IgD-negative memory B cell (primary cell): ENCODE data around the gene ESYT2. TPM values are rescaled to one million over a fixed set of nuclear protein-coding genes. Genes with fewer than 3 reads are reported as not detected.

Experiments
- H3K27ac Mint-ChIP-seq, 3 donors: one replicate each; pipeline ENCODE4 v1.8.0; 2020 to 2022; ENCODE audit warnings: mild to moderate bottlenecking in 3 of 3, mixed read lengths in 3 of 3, moderate library complexity in 1 of 3
- H3K27me3 Mint-ChIP-seq: one replicate; pipeline ENCODE4 v1.8.0; 2021; ENCODE audit warnings: mixed read lengths
- H3K36me3 Mint-ChIP-seq: one replicate; pipeline ENCODE4 v1.8.0; 2020; ENCODE audit warnings: mild to moderate bottlenecking, mixed read lengths
- H3K4me1 Mint-ChIP-seq, 3 donors: one replicate each; pipeline ENCODE4 v1.8.0; 2020 to 2022; ENCODE audit warnings: mixed read lengths in 3 of 3, mild to moderate bottlenecking in 1 of 3
- H3K4me3 Mint-ChIP-seq, 4 donors: one replicate each; pipeline ENCODE4 v1.8.0; 2020 to 2022; ENCODE audit warnings: mild to moderate bottlenecking in 4 of 4, mixed read lengths in 4 of 4, moderate library complexity in 3 of 4
- H3K9me3 Mint-ChIP-seq, 3 donors: one replicate each; pipeline ENCODE4 v1.8.0; 2020 to 2021; ENCODE audit warnings: mixed read lengths in 3 of 3, mild to moderate bottlenecking in 1 of 3
- polyA plus RNA-seq: library from polyadenylated mRNA; unstranded; fragments of 300-500 nt; fragmentation: Illumina TruSeq; gene quantifications from one replicate; pipeline ENCODE4 v1.2.3, GENCODE V29; 2021

Gene ESYT2
- polyA plus RNA-seq, 1 donor from 2014 or later = 13.2 TPM

DNA sequence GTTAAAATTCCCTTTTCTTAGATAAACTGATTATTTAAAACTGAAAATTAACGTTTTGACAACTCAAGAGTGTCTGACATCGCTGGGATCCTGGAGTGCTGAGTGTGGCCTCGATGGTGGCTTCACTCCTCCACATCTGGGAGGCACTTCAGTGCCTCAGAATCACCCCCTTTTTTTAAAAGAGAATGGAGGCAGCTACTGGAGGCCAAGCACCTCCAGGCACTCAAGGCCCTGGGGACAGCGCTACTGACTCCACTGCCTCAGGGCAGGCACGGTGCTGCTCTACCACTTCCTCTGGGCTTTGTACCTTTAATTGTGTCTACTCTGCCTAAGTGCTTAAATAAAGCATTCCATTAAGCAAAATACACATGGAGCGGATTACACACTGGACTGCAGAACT lies 97.5 kb downstream of the ESYT2 start:
- Mint-ChIP-seq H3K4me3 (no peak overlapping the region), H3K27me3 (no peaks in the 10 kb centered on the region), H3K9me3 (no peaks in the 10 kb centered on the region), H3K36me3 (peaks cover 4% of the 10 kb centered on the region), H3K27ac (no peak overlapping the region), H3K4me1 (peaks cover 0 to 3% (median 0%) of the 10 kb centered on the region in 3 donors)

DNA sequence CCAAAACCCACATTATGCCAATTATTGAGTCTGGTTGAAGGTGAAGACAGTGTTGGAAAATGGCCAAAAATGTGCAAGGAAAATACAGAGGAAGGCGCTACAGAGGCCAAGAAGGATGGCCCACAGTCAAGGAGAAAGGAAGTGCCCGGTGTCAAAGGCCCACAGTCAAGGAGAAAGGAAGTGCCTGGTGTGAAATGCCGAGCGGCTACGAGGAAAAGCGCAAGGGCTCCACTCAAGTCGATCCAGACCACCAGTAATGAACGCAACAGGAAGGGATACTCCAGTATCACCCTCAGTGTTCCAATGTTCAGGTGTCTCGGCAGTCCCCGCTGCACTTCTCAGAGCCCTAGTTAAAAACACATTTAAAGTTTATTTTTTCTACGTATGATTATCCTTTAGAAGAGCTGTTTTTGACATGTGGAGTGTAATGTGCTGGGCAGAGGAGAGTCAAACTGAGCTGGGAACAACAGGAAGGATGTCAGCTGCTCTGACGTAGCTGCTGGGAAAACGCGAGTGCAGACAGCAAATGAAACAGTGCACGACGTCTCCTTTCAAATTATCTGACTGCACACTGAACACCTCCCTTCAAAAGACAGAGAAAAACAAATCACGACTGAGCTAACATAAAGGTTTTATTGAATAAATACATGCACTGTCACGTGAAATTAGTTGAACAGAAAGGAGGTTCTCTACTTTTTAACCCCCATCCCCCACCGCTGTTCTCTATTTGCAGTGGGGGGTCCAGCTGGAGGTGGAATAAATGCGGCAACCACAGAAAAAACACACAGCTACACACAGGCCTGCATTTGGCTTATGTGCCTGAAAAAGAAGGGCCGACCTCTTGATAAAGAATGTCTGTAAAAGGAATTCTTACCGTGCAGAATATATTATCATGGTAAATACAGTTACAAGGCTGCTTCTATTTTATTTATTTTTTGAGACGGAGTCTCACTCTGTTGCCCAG lies 98.6 kb downstream of the ESYT2 start:
- Mint-ChIP-seq H3K36me3 (peaks cover 4% of the 10 kb centered on the region), H3K27me3 (no peaks in the 10 kb centered on the region), H3K4me1 (peaks cover 0 to 3% (median 0%) of the 10 kb centered on the region in 3 donors), H3K27ac (peak overlapping the region in 1 of 3 donors; percentile 70), H3K4me3 (no peak overlapping the region), H3K9me3 (no peaks in the 10 kb centered on the region)

DNA sequence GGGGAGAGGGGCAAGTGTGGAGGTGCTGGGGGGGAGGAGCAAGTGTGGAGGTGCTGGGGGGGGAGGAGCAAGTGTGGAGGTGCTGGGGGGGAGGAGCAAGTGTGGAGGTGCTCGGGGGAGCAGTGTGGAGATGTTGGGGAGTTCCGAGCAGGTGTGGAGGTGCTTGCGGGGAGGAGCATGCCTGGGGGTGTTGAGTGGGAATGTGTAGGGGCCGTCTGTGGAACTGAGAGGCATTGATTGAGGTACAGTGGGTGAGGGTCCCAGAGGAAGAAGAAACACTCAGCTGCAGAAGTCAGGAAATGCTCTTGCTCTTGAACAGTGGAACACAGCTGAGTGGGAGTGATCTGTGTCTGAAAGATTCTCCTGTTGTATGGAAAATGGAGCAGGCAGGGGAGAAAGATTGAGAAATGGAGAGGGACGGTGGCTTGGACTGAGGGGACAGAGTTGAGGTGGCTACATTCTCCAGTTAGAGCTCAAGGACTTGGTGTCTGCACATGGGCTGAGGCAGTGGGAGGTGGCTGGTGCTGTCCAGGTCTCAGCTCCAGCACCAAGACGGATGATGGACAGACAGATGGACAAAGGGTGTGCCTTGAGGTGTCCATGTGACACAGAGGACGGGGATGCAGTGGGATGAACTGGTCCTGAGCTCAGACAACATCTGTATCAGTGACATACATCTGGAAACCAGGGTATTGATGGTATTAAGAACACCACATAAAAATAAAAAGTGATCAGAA lies 99.5 kb downstream of the ESYT2 start:
- no peaks in the 10 kb centered on the region for H3K27me3 Mint-ChIP-seq

DNA sequence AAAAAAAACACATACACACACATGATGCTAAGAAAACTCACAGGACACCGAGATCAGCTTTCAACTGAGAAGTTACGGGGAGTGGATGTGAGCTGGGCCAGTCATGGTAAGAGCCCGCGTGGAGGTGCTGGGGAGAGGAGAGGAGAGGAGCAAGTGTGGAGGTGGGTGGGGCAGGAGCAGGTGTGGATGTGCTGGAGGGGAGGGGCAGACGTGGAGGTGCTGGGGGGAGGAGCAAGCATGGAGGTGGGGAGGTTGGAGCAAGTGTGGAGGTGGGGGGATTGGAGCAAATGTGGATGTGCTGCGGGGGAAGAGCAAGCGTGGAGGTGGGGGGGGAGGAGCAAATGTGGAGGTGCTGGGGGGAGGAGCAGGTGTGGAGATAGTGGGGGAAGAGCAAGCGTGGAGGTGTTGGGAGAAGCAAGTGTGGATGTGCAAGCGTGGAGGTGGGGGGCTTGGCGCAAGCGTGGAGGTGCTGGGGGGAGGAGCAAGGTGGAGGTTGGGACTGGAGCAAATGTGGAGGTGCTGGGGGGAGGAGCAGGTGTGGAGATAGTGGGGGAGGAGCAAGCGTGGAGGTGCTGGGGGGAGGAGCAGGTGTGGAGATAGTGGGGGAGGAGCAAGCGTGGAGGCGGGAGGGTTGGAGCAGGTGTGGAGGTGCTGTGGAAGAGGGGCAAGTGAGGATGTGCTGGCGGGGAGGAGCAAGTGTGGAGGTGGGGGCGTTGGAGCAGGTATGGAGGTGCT lies 100.2 kb downstream of the ESYT2 start:
- Mint-ChIP-seq H3K4me3 (peak overlapping the region in 1 of 4 donors; percentile 52), H3K27ac (no peak overlapping the region), H3K4me1 (peaks cover 0 to 3% (median 0%) of the 10 kb centered on the region in 3 donors), H3K9me3 (no peaks in the 10 kb centered on the region), H3K36me3 (peaks cover 4% of the 10 kb centered on the region), H3K27me3 (no peaks in the 10 kb centered on the region)

More for the DNA sequence above, 99.5 kb downstream of the ESYT2 start:
- Mint-ChIP-seq H3K9me3 (no peaks in the 10 kb centered on the region), H3K27ac (peak overlapping the region in 1 of 3 donors; percentile 70), H3K36me3 (peaks cover 4% of the 10 kb centered on the region), H3K4me1 (peaks cover 0 to 3% (median 0%) of the 10 kb centered on the region in 3 donors), H3K4me3 (no peak overlapping the region)

DNA sequence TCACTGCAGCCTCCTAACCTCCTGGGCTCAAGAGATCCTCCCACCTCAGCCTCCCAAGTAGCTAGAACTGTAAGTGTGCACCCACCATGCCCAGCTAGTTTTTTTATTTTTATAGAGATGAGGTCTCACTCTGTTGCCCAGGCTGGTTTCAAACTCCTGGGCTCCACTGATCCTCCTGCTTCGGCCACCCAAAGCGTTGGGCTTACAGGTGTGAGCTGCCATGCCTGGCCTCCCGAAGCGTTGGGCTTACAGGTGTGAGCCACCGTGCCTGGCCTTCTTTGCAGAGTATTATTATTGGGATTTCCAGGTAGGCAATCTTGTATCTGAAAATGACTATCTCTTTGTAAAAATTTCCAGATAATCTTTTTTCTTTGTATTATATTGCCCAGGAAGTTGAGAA lies 101.6 kb downstream of the ESYT2 start:
- no peaks in the 10 kb centered on the region for H3K9me3 Mint-ChIP-seq
- no peak overlapping the region for H3K4me3 Mint-ChIP-seq
- peaks cover 4% of the 10 kb centered on the region for H3K36me3 Mint-ChIP-seq
- H3K27me3 Mint-ChIP-seq = no peaks in the 10 kb centered on the region
- H3K27ac Mint-ChIP-seq = no peak overlapping the region
- peaks cover 0 to 3% (median 0%) of the 10 kb centered on the region in 3 donors for H3K4me1 Mint-ChIP-seq

DNA sequence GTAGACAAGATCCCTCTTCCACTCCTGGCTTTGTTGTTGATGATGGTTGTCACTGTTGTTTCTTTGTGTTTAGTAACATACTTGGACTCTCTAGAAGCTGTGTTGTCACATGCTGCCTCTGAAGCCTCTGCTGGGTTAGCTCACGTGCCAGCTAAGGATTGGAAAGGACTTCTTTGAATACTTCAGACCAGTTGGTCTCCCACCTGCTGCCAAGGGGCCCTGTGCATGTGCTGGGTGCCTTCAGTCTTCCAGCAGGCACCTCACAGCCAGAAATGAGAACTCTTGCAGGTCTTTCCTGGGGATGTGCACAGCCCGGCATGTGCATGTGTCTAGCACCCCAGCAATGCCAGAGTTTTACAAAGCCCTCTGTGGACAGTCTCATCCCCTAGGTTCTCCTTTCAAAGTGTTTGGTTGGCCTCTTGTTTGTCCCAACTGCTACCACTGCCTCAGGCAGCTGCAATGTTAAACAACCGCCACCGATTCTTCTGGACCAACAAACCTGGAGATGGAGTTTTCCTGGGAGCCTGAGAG lies 103.0 kb downstream of the ESYT2 start:
- Mint-ChIP-seq H3K4me3 (no peak overlapping the region), H3K27ac (no peak overlapping the region), H3K4me1 (peaks cover 0 to 3% (median 0%) of the 10 kb centered on the region in 3 donors), H3K27me3 (no peaks in the 10 kb centered on the region), H3K36me3 (peaks cover 4% of the 10 kb centered on the region), H3K9me3 (no peaks in the 10 kb centered on the region)

DNA sequence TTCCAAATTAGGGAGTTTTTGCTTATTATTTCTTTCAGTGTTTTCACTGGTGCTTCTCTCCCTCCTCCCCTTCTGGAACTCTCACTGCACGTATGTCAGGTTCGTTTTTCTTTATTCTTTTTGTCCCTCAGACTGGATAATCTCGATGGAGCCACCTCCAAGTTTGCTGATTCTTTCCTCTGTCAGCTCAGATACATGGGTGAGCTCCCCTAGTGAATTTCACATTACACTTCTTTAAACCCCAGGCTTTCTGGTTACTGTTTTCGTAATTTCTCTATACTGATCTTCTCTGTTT lies 103.9 kb downstream of the ESYT2 start:
- no peak overlapping the region for H3K4me3 Mint-ChIP-seq
- H3K4me1 Mint-ChIP-seq = peaks cover 0 to 3% (median 0%) of the 10 kb centered on the region in 3 donors
- no peaks in the 10 kb centered on the region for H3K27me3 Mint-ChIP-seq
- H3K9me3 Mint-ChIP-seq = no peaks in the 10 kb centered on the region
- H3K36me3 Mint-ChIP-seq = peaks cover 4% of the 10 kb centered on the region
- H3K27ac Mint-ChIP-seq = no peak overlapping the region

DNA sequence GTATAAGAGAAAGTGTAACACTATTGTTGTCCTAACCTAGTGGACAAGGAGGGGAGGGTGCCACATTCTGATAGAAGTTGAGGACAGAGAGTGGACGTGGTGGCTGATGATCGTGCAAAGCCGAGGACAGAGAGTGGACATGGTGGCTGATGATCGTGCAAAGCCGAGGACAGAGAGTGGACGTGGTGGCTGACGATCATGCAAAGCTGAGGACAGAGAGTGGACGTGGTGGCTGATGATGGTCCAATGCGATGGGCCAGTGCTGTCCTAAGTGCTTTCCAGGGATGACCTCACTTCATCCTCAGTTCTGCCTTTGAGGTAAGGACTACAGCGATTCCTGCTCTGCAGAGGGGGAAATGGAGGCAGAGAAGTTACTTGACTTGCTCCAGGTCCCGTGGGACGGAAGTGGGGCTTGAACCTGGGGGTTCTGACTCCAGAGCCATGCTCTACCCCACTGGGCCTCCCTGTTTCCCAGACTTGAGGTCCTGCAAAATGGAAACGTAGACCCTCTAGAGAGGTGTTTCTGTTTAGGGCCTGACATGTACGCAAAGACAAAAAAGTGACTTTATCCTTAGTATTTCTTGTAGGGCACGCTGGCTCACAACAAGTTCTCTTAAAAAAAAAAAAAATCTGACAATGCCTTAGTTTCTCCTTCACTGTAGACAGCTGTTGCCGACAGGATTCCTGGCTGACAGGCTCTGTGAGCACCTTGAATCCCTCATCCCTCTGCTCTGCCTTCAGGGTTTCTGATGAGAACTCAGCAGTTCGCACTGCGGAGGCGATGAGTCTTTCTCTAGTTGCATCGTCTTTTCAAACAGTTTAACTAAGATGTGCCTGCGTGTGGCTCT lies 104.4 kb downstream of the ESYT2 start:
- no peaks in the 10 kb centered on the region for H3K9me3 Mint-ChIP-seq
- peak overlapping the region in 1 of 3 donors; percentile 41 for H3K27ac Mint-ChIP-seq
- H3K27me3 Mint-ChIP-seq = no peaks in the 10 kb centered on the region
- H3K4me3 Mint-ChIP-seq = no peak overlapping the region
- no peaks in the 10 kb centered on the region for H3K4me1 Mint-ChIP-seq
- peaks cover 1% of the 10 kb centered on the region for H3K36me3 Mint-ChIP-seq

DNA sequence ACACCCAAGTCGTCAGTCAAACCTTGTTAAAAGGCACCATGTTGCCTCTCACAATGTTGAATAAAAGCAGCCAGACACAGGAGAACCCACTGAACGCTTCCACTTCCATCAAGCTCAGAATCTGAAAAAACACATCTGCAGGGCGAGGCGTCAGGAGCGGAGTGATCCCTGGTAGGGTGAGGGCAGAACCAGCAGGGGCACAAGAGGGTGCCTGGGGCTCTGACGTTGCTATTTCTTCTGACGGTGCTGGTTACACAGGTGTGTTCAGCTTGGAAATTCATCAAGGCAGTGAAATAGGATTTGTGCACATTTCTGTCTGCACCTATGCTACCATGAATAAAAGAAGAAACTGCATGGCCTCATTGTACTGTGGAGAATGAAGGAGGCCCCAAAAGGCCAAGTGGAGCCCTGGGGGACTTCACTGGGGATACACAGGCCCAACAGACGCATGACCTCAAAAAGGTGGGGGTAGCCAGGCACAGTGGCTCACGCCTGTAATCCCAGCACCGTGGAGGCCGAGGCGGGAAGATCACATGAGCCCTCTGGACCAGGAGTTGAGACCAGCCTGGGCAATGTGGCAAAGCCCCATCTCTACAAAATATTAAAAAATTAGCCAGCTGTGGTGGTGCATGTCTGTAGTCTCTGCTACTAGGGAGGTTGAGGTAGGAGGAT lies 105.5 kb downstream of the ESYT2 start:
- Mint-ChIP-seq H3K27ac (peak overlapping the region in 1 of 3 donors; percentile 41), H3K4me1 (no peaks in the 10 kb centered on the region), H3K36me3 (no peaks in the 10 kb centered on the region), H3K27me3 (no peaks in the 10 kb centered on the region), H3K4me3 (no peak overlapping the region), H3K9me3 (no peaks in the 10 kb centered on the region)

DNA sequence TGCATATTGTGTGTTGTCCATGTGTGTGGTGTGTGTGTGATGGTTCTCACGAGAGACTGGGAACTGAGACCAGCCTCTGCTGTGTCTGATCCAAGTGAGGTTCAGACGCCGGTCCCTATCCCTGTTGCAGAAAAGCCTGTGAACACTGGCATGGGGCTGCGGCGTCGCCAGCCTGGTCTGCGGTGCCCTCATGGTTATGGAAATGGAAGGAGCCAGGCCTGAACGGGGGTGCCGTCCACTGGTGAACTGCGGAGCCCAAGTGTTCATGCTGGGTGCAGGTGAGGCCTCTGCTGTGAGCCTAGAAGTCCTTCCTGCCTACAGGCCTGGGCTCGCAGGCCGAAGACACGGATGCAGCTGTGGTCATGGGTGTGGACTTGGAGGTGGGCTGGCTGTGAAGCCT lies 106.0 kb downstream of the ESYT2 start:
- no peaks in the 10 kb centered on the region for H3K27me3 Mint-ChIP-seq
- H3K27ac Mint-ChIP-seq = no peak overlapping the region

DNA sequence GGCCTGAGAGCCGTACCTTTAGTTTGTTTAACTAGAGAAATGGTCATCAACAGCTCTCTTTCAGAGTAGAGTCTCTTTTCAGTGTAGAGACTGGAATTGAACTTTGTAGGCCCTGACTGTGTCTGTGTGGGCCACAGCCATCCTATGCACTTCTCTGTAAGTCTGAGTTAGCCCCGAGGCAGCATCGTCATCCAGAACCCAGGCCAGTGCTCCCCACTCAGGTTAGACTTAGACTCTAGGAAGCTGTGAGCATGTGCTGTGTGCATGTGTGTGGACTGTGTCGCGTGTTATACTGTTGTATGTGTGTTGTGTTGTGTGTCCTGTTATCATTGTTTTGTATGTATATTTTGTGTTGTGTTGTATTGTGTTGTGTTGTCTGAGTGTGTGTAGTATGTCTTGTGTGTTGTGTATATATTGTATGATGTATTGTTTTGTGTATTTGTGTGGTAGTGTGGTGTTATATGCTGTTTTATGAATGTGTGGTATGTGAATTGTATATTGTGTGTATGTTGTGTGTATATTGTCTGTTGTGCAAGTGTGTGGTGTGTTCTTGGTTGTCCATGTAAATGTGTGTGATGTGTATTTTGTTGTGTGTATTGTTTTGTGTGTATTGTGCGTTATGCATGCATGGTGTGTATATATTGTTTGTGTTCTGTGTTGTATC lies 106.6 kb downstream of the ESYT2 start:
- no peak overlapping the region for H3K4me3 Mint-ChIP-seq

More for the DNA sequence above, 106.0 kb downstream of the ESYT2 start:
- Mint-ChIP-seq H3K4me3 (no peak overlapping the region), H3K4me1 (no peaks in the 10 kb centered on the region), H3K9me3 (no peaks in the 10 kb centered on the region), H3K36me3 (no peaks in the 10 kb centered on the region)

DNA sequence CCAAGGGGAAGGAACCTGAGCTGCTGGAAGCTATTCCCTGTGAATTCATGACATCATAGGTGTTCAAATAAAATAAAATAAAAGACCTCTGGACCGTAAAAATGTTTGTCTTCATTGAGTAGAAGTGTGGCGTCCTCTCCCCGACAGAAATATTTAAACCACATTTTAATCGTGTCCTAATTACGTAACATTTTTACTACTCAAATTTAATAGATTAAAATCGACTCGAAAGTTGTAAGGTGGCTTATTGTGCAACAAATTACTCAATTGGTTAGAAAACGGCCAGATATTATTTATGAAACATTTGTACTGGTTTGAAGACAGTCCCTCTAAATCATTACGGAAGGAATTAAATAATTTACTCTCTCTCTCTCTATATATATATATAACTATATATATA lies 109.2 kb downstream of the ESYT2 start:
- H3K27me3 Mint-ChIP-seq = no peaks in the 10 kb centered on the region
- H3K36me3 Mint-ChIP-seq = no peaks in the 10 kb centered on the region
- peaks cover 0 to 2% (median 0%) of the 10 kb centered on the region in 3 donors for H3K9me3 Mint-ChIP-seq
- H3K27ac Mint-ChIP-seq = no peak overlapping the region
- H3K4me1 Mint-ChIP-seq = peaks cover 0 to 6% (median 0%) of the 10 kb centered on the region in 3 donors
- H3K4me3 Mint-ChIP-seq = no peak overlapping the region

More for the DNA sequence above, 106.6 kb downstream of the ESYT2 start:
- H3K4me1 Mint-ChIP-seq = no peaks in the 10 kb centered on the region
- no peaks in the 10 kb centered on the region for H3K36me3 Mint-ChIP-seq
- no peaks in the 10 kb centered on the region for H3K27me3 Mint-ChIP-seq
- H3K27ac Mint-ChIP-seq = no peak overlapping the region
- H3K9me3 Mint-ChIP-seq = peaks cover 0 to 2% (median 0%) of the 10 kb centered on the region in 3 donors

DNA sequence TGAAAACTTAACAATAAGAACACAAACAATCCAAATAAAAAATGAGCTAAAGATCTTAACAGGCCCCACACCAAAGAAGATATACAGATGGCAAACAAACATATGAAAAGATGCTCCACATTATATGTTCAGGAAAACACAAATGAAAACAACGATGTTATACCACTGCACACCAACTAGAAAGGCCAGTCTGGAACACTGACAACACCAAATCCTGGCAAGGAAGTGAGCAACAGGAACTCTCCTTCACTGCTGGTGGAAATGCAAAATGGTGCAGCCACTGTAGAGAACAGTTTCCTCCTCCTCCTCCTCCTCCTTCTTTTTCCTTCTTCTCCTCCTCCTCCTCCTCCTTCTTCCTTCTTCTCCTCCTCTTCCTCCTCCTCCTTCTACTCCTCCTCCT lies 112.5 kb downstream of the ESYT2 start:
- H3K9me3 Mint-ChIP-seq = peaks cover 0 to 6% (median 0%) of the 10 kb centered on the region in 3 donors
- H3K4me3 Mint-ChIP-seq = no peak overlapping the region
- H3K36me3 Mint-ChIP-seq = no peaks in the 10 kb centered on the region

More for the DNA sequence above, 112.5 kb downstream of the ESYT2 start:
- H3K27me3 Mint-ChIP-seq = no peaks in the 10 kb centered on the region
- H3K27ac Mint-ChIP-seq = peak overlapping the region in 1 of 3 donors; percentile 71
- peaks cover 0 to 9% (median 0%) of the 10 kb centered on the region in 3 donors for H3K4me1 Mint-ChIP-seq
